NCI-H82 treated with DMSO at 0.1 percent for 48 hours (cell line): ENCODE data around the gene PHLDA3.
A peak's percentile ranks its signal among the peaks of the same experiment; 100 is the strongest.
"Not testable (repeated sequence)": the region's sequence is repeated elsewhere in the genome, so short reads cannot be mapped to it uniquely, and the experiment has no call there.

Experiments used
- DNase-seq: peaks from one replicate; lab custom pipeline; 2025; ENCODE audit not compliant: unreplicated experiment; lab: John Stamatoyannopoulos, UW

The PHLDA3 gene

DNA sequence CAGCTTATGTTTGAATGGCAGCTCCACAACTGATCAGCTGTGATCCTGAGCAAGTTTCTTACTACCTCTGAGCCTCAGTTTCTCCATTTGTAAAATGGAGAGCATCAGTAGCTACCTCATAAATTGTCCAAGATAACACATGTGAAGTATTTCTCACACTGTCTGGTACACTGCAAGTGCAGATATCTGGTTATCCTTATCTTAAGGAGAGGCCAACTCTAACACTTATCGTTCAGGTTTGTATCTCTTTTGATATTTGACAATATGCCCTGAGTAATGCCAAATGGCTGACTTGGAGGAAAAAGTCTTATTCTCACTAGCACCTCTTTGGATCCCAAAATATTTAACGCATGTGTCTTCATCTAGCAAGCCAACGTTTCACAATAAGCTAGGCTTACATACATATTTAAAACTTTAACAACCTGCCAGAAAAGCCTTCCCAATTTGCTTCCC lies 35.2 kb upstream of the PHLDA3 start:
- no peak for DNase-seq

DNA sequence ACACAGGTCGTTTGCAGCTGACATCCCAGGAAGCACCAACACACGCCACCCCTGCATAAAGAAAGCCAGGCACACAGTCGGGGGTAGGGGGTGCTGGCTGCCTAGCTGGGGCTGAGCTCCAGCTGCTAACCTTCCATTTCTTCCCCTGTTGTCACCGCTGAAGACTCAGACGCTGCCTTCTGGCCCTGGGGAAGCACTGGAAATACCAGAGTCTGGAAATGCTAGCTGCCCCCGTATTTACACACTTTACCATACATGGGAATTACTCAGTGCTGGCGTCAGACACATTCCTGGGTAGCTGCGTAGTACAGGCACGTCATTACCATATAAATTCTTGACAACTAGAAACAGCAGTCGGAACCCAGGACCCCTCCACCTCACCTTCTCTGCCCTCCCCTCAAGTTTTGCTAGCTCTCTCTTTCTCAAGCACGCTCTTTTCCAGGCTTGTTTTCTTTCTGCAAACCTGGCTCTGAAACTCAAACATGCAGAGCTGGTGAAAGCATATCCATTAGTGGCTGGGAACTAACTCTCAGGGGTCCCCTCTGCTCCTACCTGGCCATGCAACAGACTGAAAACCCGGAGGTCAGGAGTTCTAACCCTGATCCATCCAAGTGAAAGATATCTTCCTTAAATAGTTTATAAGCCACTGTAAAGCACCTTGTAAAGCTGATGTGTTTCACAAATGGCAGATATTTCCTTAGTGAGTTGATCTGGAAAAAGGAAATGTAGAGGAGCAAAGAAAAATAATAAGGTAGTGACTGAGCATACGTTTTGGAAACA lies 34.6 kb upstream of the PHLDA3 start:
- DNase-seq: no peak

DNA sequence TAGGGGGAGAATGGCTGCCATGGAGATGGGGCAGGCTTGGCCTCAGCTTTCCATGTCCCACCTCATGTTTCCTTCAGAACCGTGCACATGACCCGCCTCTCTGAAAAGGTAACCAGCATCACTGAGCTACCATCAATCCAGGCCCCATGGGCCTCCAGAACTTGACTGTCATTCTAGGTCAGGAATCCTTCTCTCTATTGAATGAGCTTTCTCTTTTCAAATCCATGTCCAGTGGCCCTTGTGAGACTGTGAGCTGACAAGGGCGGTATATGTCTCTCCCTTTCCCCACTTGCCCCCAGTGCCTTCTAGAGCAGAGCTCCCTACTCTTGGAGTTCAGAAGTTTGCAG lies 33.5 kb upstream of the PHLDA3 start:
- no peak for DNase-seq

DNA sequence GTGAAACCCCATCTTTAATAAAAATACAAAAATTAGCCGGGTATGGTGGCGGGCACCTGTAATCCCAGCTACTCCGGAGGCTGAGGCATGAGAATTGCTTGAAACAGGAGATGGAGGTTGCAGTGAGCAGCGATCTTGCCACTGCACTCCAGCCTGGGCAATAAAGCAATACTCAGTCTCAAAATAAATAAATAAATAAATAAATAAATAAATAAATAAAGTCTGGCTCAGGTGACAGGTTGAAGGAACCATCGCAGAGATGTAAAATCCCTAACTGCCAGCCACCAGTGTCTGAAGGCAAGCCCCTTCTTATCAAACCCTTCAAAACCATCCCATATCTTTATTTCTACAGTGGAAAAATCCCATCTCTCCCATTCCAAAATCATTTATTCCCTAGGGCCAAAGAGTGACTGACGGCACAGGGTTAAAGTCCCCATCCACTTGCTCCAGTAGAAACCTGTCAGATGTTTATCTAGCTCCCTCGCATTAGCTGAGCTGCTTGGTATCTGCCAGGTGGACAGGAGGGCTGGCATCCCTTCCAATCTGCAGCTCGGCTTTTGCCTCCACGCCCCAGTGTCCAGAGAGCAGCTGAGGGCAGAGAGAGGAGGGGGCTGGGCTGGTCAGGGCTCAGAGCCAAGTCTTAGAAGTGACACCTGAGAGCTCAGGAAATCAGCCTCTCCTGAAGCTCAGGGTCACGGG lies 33.0 kb upstream of the PHLDA3 start:
- no peak for DNase-seq

DNA sequence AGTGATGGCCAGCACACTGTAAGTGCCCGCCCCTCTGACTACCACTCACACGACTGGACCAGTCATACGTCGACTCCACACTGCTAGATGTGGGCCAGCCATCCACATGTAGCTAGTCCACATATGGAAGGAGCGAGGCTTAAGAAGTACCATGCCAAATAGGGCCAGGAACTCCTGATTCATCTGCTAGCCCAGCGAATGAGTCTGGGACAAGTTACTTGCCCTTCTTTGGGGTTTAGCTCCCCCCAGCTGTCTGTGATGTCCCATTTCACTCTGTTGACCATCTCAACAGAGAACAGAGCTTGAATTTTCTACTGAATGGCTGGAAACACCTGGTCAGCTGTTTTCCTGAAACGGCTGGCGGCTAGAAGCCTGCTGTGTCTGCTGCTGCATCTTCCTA lies 32.2 kb upstream of the PHLDA3 start:
- no peak for DNase-seq

DNA sequence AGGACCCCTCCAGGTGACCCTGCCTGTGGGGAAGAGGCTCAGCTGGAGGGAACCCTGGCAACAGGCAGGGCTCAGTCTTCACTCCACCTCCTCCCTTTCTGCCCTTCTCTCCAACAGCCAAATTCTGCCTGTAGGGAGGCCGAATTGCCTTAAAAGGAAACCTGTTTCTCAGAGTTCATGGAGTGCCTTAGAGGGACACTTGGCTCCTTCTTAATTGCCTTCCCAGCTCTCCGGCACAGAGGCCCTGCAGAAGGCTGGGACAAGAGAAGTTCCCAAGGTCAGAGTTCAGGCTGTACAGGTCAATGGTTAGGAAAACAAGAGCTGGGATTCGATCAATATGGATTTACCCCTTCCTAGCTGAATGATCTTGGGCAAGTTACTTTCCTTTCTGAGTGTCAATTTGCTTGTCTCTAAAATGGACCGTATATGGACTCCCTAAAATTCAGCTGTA lies 31.7 kb upstream of the PHLDA3 start:
- no peak for DNase-seq

DNA sequence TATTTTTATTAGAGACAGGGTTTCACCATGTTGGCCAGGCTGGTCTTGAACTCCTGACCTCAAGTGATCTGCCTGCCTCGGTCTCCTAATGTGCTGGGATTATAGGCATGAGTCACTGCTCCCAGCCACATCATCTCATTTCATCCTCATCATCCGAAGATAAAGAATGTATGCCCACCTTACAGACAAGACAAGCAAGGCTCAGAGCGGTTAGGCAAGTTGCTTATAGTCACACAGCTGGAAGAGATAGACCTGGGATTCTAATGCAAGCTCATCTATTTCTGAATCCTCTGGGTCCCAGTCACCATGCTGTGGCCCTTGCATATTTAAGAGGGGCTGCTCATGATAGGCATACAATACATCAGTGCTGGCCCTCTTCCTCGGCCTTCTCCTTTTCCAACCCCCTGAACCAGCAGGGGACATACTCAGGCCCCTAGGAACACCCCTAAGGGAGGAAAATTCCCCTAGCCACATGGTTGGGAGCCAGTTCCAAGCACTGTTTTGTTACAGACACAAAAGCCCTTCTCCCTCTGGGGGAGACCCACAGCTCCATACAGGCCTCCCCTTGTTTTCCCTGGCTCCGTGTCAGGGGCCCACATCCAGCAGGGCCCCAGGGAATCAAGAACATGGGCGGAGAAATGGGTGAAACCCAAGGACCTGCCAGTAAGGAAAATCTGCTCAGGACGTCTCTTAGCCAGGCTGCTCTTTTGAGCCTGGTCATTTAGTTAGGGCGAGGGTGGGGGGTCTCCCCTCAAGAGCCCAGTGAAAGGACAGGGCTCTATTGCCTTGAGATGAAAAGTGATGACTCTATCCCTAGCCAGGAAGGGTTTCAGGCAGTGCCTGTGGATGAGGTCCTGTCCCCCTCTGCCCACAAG lies 31.0 kb upstream of the PHLDA3 start:
- no peak for DNase-seq

DNA sequence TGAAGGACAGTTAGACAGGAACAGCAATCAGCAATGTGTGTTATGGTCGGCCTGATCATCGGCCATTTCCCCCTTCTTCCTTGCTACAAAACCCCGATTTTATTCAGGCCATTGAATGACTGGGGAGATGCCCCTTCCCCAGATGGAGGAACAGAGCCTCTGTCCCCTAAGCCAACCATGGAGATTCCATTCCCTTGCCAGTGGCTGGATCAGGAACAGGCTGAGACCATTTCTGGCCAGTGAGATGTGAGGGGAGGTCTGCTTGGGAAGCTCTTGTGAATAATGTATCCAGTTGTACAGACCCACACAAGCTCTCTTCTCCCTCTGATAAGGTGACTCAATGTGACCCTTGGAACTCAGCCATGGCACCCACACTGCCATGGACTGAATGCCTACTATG lies 30.2 kb upstream of the PHLDA3 start:
- DNase-seq: no peak

DNA sequence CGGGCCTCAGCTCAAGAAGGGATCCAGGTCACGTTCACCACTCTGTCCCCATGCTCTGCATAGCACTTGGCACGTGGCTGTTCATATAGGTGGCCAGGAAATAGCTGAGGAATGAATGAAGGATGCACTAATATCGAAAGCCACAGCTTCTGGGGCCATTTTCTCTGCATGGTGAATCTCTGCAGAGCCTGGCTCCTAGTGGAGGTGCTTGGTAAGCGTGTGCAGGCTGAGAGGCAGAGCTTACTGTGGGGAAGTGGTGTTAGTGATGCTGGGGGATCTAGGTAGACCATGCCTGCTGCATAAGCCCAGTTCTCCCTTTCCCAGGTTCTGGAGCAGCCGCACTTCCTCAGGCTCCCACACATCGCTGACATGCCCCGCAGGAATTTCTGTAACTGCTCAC lies 29.6 kb upstream of the PHLDA3 start:
- DNase-seq: no peak

DNA sequence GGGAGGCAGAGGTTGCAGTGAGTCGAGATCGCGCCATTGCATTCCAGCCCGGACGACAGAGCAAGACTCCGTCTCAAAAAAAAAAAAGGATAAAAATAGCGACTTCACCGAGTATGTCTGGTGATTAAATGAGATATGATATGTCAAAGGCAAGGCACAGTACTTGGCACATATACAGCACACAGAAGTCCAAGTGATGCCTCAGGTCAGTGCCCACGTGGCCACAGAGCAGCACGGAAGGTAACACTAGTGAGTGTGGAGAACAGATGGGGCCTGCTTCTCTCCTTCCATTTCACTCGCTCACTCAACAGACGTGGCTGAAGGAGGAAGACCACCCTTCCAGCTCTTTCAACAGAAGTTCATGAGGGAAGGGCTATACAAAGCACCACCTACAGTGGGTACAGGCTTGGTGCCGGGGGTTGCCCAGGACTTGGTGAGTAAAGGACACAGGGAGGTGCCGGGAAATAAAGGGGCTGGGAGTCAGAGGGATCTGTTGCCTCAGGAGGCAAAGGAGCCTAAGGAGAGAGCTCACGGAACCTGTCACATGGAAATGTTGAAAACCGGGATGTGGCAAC lies 29.0 kb upstream of the PHLDA3 start:
- no peak for DNase-seq

DNA sequence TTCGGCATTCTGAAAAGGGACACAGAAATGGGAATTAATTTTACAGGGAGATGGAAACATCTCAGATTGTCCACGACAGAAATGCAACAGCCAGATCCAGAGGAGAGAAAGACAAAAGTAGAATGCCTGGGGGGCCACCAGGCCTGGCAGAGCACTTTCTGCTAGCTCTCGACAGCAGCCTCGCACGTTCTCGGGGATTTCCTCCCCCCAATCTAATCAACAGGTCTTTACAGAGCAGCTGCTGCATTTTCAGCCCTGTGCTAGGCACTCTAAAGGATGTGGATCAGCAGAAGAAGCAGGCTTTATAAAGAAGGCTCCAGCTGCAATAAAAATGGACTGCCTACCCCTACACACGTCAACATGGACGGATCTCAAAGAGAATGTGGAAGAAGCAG lies 27.3 kb upstream of the PHLDA3 start:
- no peak for DNase-seq

DNA sequence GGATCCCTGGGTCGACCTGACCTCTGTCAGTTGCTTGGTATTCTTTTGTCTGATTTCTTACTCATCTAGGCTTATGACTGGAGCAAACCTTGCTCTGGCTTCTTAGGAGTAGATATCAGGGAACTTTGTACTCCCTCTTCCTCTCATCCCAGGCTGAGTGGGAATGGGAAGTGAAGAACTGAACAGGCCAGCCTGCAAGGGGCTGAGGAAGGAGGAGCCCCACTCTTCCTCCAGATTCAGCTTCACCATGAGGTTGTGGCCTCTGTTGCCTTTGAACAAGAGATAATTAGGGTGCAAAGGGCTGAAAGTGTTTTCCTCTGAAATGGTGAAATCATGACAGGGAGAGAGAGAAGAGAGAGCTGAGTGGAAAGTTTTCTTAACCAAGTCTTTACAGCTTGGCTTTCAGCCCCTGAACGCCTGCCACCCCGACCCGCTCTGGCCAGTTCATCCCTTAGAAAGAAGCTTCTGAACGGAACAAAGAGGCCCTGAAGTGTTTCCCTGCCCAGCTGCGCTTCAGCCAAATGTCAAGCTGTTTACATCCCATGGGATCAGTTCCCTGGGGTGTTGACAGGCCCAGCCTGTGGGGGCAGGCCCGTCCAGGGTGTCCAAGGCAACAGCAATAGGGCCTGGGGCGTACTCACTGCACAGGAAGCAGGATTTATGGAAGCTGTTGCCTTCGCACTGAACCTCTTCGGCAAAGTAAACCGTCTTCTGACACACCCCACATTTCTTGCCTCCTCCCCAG lies 26.7 kb upstream of the PHLDA3 start:
- peak; percentile 40 for DNase-seq

DNA sequence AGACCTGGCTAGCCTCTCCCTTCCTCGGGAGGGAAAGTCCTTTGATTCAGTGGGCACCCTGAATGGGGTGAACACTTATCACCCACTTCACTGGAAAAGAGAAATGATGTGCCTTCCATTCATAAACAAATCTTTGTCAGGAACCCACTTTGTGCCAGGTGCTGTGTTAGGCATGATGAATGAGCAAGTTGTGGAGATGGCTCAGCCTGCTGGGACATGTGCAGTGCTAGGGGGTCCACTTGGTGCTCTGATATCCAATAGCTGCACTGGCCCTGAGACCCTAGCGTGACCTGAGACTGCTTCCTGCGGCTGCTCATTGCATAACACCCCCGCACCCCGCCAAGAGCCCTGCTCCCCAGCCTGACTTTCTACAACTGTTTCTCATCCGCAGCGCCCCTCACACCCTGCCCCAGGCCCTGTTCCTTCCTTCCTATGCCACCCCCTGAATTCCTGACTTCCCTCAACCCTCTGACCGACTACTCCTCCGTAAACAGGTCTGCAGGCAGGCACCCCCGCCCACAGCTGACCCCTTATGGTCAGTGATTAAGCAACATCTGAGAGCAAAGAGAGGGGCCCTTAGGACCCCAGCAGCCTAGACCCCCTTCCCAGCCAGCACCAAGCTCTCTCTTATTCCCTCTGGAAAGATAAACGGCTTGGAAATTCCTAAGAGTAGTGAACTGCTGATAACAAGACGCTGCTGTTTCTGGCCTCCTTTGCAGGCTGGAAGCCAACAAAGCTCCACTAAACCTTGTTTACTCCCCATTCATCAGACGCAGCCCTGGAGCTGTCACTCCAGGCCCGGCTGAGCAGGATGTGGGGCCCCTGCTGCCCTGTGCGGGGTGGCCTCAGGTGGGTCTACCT lies 25.0 kb upstream of the PHLDA3 start:
- DNase-seq: no peak

DNA sequence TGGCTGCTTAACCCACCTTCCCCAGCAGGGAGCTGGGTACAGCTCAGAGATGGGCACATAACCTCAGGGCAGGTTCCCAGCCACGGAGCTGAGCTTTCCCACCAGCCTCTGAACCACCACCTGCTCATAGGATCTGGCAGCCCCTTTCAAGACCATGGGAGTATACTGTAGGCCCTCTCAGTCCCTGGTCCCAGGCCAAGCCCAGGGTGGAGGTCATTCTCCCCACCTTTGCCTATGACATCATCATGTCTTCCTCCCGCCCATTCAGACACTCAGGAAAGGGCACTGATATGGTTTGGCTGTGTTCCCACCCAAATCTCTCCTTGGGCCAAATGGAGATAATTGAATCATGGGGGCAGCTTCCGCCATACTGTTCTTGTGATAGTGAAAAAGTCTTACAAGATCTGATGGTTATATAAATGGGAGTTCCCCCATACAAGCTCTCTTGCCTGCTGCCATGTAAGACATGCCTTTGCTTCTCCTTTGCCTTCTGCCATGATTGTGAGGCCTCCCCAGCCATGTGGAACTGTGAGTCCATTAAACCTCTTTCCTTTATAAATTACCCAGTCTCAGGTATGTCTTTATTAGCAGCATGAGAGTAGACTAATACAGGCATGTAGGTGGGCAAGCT lies 24.2 kb upstream of the PHLDA3 start:
- DNase-seq: not testable (repeated sequence)

DNA sequence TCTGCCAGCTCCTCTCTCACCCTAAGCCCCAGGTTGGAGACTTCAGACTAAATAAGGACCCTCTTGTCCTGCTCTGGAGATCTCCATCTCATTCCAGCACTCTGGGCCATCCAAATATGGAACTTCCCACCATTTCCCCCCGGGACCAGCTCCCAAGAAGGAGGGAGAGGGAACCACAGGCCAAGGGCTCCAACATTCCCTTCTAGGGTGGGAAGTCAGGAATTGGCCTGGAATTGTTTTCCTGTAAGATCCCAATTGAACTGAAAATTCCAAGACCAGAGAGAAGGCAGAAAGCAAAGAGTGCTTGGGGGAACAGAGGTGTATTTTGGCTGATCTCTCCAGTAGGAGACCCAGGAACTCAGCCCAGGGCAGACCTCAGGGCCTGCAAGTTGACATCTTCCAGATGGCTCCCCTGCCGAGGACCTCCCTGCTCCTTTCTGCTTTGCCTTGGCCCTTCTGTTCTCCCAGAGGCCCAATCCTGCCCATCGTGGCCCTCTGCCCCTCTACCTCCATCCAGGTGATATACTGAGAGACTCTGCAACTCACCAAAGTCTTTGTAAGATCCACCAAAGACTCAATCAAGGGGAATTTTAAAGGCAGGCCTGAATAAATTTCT lies 23.0 kb upstream of the PHLDA3 start:
- no peak for DNase-seq

DNA sequence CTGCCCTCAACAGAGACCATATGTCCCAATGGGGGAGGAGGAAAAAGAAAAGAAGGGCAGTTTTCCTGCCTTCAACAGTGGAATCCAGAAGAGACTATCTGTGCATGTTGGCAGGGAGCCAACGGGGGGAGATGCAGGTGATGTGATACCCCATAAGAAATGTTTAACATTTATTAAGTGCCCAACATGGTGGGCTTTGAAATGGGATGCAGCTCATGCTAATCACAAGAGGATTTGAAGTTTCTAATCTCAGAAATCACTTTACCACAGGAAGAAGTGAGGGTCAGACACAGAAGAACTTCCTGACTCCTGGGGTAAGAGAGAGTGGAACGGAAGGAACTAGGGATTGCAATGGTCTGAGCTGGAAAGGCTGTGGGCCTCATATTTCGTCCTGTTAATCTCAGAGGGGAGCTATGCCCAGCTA lies 21.7 kb upstream of the PHLDA3 start:
- no peak for DNase-seq

DNA sequence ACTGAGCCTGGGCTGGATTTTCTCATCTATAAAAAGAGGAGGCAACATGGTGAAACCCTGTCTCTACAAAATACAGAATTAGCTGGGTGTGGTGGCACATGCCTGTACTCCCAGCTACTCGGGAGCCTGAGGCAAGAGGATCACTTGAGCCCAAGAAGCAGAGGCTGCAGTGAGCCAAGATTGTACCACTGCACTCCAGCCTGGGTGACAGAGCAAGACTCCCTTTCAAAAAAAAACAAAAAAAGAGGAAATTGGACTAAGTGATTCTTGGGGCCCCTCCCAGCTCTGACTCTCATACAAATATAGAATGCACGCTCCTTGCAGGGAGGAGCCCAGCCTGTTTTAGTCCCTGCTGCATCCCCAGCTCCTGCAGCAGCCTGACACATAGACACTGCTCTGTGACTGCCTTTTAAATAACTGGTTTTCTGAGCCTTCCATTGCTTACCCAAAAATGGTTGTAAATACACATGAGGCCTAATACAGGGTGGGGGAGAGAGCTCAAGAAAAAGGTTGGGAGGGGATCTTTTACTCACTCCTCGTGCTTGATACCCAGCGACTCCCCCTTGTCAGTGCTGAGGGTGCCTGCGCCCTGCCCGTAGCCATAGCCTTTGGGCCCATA lies 20.8 kb upstream of the PHLDA3 start:
- DNase-seq: no peak

DNA sequence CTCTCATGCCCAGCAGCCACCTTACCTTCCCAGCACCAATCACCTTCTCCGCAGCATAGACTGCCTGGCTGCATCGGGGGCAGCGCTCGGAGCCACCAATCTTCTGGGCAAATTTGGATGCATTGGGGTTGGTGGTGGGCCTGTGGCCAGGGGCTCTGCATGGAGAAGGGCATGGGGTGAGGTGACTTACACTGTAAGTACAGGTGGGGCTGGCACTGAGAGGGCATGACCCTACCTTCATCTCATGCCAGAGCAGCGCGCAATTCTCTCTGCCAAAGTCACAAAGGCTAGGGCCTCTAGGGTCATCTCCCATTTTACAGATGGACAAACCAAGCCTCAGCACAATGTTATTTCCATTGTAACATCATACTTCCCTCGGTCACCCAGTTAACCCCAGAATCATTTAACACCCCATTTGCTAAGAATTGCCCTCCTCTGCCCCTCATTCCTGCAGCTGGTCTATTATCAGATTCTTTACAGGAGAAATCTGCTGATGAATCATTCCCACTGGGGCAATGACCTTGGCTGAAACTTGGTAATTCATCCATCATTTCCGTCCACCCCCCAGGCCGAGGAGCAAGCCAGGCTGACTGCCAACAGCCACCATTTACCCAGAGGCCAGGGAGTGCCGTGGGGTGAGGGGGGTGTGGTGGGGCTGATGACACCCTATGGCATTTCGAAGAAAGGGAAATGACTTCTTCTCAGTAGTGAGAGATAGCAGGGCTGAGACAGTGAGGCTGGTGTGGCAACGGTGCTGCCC lies 20.0 kb upstream of the PHLDA3 start:
- no peak for DNase-seq
